Choroid plexus epithelial cell (primary cell): ENCODE data around the gene PLXNC1.
A peak's percentile ranks its signal among the peaks of the same experiment; 100 is the strongest.

Source experiments
- DNase-seq: peaks from one replicate; pipeline ENCODE4 v3.0.0-alpha.2; 2010; ENCODE audit warnings: low read depth
- H3K4me3 ChIP-seq: 2 replicates; pipeline ENCODE4 v1.5.1; 2011; ENCODE audit warnings: low read depth, mild to moderate bottlenecking, control low read depth, low read length, moderate library complexity
- CTCF ChIP-seq: conservative IDR thresholded peaks from 2 replicates; pipeline ENCODE4 v1.5.1; 2011; ENCODE audit warnings: low read depth, mild to moderate bottlenecking, control low read depth, inconsistent platforms, low read length, moderate library complexity

PLXNC1 gene

DNA sequence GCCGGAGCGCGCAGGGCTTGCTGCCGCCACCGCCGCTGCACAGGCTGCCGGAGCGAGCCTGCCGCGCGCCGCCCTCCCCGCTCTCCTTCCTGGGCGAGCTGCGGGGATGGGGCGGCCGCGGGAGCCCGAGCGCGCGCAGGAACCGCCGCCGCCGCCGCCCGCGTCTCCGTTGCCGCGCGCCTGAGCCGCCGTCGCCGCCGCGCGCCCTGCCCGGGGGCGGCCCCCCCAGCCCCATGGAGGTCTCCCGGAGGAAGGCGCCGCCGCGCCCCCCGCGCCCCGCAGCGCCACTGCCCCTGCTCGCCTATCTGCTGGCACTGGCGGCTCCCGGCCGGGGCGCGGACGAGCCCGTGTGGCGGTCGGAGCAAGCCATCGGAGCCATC lies 352 bp downstream of the PLXNC1 start:
- no peak for TF ChIP-seq CTCF
- no peak for DNase-seq
- peak overlapping the region; percentile 59 for H3K4me3 ChIP-seq

- DNase-seq: peak; percentile 60
- peak overlapping the region; percentile 59 for H3K4me3 ChIP-seq
- peak; percentile 24 for TF ChIP-seq CTCF
These were observed 873 bp downstream of the PLXNC1 start for GRCh38 chr12:94149119-94149780.

DNA sequence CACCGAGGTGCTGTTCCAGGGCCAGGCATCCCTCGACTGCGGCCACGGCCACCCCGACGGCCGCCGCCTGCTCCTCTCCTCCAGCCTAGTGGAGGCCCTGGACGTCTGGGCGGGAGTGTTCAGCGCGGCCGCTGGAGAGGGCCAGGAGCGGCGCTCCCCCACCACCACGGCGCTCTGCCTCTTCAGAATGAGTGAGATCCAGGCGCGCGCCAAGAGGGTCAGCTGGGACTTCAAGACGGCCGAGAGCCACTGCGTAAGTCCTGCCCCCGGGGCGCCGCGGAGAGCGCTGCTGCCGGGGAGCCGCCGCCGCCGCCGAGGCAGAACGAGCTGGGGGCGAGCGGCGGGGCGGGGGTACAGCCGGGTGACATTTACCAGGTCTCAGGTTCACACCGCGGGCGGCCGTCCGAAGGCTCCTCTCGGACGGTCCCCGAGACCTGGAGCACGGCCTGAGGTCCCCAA lies 1.4 kb downstream of the PLXNC1 start:
- DNase-seq: peak; percentile 62
- peak overlapping the region; percentile 59 for H3K4me3 ChIP-seq

DNA sequence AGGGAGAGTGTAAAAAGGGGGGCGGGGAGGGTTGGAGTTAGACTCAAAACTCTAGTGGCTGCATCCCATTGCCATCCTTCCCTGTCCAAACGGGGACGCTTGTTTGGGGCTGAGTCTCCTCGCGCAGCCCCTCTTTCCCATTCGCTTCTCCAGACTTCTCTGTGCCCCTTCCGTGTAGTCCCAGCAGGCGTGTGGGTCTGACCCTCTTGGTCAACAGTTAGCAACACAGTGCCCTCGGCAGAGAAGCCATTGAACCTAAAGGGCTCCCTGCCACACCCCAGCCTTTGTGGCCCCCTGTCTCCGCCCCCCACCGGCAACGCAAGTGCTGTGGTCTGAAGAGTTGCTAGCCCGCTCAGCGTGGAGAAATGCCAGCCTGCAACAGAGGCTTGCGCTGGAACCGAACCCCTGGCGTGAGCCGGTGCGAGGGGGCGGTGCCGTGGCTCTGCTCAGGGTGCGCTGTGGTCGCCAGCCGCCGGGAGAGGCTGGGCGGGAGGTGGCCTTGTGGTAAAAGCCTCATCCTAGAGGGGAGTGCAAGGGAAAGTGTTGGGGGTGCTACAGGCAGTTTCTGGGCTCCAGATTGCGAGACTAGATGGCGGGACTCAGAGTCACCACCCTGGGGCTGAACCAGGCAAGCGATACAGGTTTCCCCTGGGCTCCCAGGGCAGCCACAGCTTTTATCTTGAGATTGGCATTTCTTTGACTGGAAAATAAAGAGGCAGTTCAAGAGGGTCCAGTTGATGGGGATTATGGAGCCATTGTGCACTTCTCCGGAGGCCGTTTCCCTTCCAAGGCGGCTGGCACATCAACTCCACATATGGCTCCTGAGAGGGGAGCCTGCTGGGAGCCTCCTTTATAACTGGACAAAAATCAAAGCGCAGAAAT lies 2.1 kb downstream of the PLXNC1 start:
- peak overlapping the region; percentile 59 for H3K4me3 ChIP-seq
- DNase-seq: no peak
- TF ChIP-seq CTCF: no peak

More for the DNA sequence above, 1.4 kb downstream of the PLXNC1 start:
- TF ChIP-seq CTCF: no peak

DNA sequence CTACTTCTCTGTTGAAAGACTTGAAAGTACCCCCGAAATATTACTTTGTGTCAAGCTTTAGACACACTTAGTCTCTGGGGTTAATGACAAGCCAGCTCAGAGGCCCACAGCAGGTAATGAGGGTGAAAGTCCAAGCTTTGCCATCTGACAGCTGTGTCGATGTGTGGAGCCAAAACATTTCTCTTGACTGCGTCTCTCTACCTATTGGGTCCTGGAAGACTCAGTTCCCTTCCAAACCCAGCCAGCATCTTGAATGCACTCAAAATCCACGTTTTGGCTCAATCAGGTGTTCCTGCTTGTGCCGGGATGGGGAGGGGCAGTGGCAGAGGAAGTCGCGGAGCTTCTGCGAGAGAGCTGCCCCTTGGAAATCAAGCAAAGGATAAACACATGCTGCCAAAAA lies 3.2 kb downstream of the PLXNC1 start:
- no peak overlapping the region for H3K4me3 ChIP-seq
- DNase-seq: no peak
- TF ChIP-seq CTCF: no peak

- no peak for DNase-seq
- no peak for TF ChIP-seq CTCF
- no peak overlapping the region for H3K4me3 ChIP-seq
These were observed 4.1 kb downstream of the PLXNC1 start for GRCh38 chr12:94152292-94153078.
